K562 (cell line): ENCODE measurements around the gene FARSA. TPM values are rescaled to one million over a fixed set of nuclear protein-coding genes. Genes with fewer than 3 reads are reported as not detected.

ENCODE experiments used
- DIDO1 ChIP-seq: fragments of 450-650 bp; IDR thresholded peaks from 2 replicates; pipeline ENCODE4 v1.6.1; 2016; ENCODE audit warnings: low read depth, missing biosample characterization, missing genetic modification characterization
- KLF10 ChIP-seq: fragments of 250-450 bp; sonication (Bioruptor Pico); IDR thresholded peaks from 2 replicates; pipeline ENCODE4 v1.6.1; 2021; ENCODE audit warnings: matching md5 sums
- MTF1 ChIP-seq: fragments of 250-450 bp; sonication (Bioruptor Pico); IDR thresholded peaks from 2 replicates; pipeline ENCODE4 v1.9.0; 2021; ENCODE audit warnings: moderate library complexity, mild to moderate bottlenecking, inconsistent platforms, borderline replicate concordance
- NCOA4 ChIP-seq: fragments of 450-650 bp; IDR thresholded peaks from 2 replicates; pipeline ENCODE4 v1.6.1; 2018; ENCODE audit warnings: mild to moderate bottlenecking; ENCODE audit not compliant: partially characterized antibody
- NFIX ChIP-seq: fragments of 250-450 bp; sonication (Bioruptor Pico); IDR thresholded peaks from 2 replicates; pipeline ENCODE4 v1.4.0; 2020; ENCODE audit warnings: low read depth, mild to moderate bottlenecking, moderate library complexity
- SMAD2 ChIP-seq: fragments of 150-350 bp; IDR thresholded peaks from 2 replicates; pipeline ENCODE4 v1.6.1; 2014; ENCODE audit warnings: low read depth, mild to moderate bottlenecking, low read length
- SRSF1 ChIP-seq: fragments of 200-400 bp; formaldehyde crosslinking; IDR thresholded peaks from 2 replicates; pipeline ENCODE4 v1.6.1; 2017; ENCODE audit warnings: mild to moderate bottlenecking, low read depth, low read length, moderate library complexity
- THAP12 ChIP-seq: fragments of 250-450 bp; sonication (Bioruptor Pico); IDR thresholded peaks from 2 replicates; pipeline ENCODE4 v1.9.0; 2021; ENCODE audit warnings: mild to moderate bottlenecking, inconsistent platforms
- UBTF ChIP-seq, 2 experiments: IDR thresholded peaks; 2 replicates each; pipeline ENCODE4 v1.6.1; 2012; ENCODE audit warnings: improper control_type of control experiment in 2 of 2, low read depth in 2 of 2, low read length in 2 of 2, borderline replicate concordance in 1 of 2
- ZBTB7A ChIP-seq: IDR thresholded peaks from 2 replicates; pipeline ENCODE4 v1.6.1; 2011; ENCODE audit warnings: low read depth, mild to moderate bottlenecking, low read length, moderate library complexity, borderline replicate concordance; ENCODE audit not compliant: control insufficient read depth
- polyA plus RNA-seq, 8 experiments: library from polyadenylated mRNA; depleted of rRNA in 4 of 8; stranded (reverse) in 5 of 8; unstranded in 3 of 8; fragments of >200 nt; fragmentation: Nextera tagmentation in 2 of 8; fragmentation: Illumina TruSeq in 1 of 8; extraction: Ambion mirVana in 2 of 8; extraction: Trizol in 1 of 8; gene quantifications; 2 replicates each; pipeline versions ENCODE4 v1.2.1 to v1.2.3, GENCODE V29; 2011 to 2014; ENCODE audit warnings: inconsistent platforms in 1 of 8, missing spikeins in 1 of 8
- total RNA-seq, 7 experiments: library from RNA; depleted of rRNA in 6 of 7; stranded (reverse); fragments of >200 nt in 6 of 7; fragmentation: Illumina TruSeq in 2 of 7; extraction: Trizol in 2 of 7; gene quantifications; 2 replicates each; pipeline versions ENCODE4 v1.2.1 to v1.2.3, GENCODE V29; 2011 to 2021; ENCODE audit warnings: low replicate concordance in 1 of 7
- TF ChIP-seq, protein P1 (sequence below): fragments of 200-600 bp; sonication (generic); IDR thresholded peaks from one replicate; pipeline ENCODE4 v1.6.1; 2012; ENCODE audit warnings: mild to moderate bottlenecking, low read depth, low read length, inconsistent platforms

FARSA gene
- total and polyA plus RNA-seq, 9 of the 15 experiments (the other 6 are each of a cell fraction or from before 2014, with no cell fraction given) = 25.2 to 237 (median 89.6) TPM

DNA sequence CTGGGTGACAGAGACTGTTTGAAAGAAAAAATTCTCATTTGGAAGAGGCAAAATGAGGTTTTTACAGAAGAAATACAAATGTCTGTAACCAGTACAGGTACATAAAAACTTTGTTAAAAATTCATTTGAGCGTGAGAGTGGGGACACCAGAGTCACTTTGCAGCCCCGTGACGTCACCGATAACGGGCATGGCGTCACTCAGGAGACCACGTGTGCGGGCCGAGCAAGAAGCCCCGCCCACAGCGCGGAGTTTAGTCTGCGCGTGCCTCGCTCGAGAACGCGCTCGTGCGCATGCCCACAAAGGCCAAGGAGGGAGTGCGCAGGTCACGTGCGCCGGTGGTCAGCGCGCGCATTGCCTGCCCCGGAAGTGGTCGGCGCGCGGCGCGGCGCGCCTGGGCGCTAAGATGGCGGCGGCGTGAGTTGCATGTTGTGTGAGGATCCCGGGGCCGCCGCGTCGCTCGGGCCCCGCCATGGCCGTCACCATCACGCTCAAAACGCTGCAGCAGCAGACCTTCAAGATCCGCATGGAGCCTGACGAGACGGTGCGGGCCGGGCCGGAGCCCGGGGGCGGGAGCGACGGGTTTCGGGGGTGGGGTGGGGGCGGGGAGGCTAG, 12.1 kb upstream of the FARSA start, which contains the start of gene RAD23A (continued):
- TF ChIP-seq DIDO1 (tag) = no peak
- no peak for TF ChIP-seq UBTF (IDR thresholded peaks at IDR 0.05; ENCODE audit: borderline replicate concordance in 1 of 2, low read depth in 2 of 2, low read length in 2 of 2)
- TF ChIP-seq SMAD2 = no peak
- TF ChIP-seq NFIX (CRISPR knock-in tag) = no peak
- peak; percentile 95 for TF ChIP-seq THAP12
- TF ChIP-seq ZBTB7A = no peak
- TF ChIP-seq MTF1 (CRISPR knock-in tag) = no peak
- no peak for TF ChIP-seq KLF10 (CRISPR knock-in tag)
- TF ChIP-seq, protein P1, sequence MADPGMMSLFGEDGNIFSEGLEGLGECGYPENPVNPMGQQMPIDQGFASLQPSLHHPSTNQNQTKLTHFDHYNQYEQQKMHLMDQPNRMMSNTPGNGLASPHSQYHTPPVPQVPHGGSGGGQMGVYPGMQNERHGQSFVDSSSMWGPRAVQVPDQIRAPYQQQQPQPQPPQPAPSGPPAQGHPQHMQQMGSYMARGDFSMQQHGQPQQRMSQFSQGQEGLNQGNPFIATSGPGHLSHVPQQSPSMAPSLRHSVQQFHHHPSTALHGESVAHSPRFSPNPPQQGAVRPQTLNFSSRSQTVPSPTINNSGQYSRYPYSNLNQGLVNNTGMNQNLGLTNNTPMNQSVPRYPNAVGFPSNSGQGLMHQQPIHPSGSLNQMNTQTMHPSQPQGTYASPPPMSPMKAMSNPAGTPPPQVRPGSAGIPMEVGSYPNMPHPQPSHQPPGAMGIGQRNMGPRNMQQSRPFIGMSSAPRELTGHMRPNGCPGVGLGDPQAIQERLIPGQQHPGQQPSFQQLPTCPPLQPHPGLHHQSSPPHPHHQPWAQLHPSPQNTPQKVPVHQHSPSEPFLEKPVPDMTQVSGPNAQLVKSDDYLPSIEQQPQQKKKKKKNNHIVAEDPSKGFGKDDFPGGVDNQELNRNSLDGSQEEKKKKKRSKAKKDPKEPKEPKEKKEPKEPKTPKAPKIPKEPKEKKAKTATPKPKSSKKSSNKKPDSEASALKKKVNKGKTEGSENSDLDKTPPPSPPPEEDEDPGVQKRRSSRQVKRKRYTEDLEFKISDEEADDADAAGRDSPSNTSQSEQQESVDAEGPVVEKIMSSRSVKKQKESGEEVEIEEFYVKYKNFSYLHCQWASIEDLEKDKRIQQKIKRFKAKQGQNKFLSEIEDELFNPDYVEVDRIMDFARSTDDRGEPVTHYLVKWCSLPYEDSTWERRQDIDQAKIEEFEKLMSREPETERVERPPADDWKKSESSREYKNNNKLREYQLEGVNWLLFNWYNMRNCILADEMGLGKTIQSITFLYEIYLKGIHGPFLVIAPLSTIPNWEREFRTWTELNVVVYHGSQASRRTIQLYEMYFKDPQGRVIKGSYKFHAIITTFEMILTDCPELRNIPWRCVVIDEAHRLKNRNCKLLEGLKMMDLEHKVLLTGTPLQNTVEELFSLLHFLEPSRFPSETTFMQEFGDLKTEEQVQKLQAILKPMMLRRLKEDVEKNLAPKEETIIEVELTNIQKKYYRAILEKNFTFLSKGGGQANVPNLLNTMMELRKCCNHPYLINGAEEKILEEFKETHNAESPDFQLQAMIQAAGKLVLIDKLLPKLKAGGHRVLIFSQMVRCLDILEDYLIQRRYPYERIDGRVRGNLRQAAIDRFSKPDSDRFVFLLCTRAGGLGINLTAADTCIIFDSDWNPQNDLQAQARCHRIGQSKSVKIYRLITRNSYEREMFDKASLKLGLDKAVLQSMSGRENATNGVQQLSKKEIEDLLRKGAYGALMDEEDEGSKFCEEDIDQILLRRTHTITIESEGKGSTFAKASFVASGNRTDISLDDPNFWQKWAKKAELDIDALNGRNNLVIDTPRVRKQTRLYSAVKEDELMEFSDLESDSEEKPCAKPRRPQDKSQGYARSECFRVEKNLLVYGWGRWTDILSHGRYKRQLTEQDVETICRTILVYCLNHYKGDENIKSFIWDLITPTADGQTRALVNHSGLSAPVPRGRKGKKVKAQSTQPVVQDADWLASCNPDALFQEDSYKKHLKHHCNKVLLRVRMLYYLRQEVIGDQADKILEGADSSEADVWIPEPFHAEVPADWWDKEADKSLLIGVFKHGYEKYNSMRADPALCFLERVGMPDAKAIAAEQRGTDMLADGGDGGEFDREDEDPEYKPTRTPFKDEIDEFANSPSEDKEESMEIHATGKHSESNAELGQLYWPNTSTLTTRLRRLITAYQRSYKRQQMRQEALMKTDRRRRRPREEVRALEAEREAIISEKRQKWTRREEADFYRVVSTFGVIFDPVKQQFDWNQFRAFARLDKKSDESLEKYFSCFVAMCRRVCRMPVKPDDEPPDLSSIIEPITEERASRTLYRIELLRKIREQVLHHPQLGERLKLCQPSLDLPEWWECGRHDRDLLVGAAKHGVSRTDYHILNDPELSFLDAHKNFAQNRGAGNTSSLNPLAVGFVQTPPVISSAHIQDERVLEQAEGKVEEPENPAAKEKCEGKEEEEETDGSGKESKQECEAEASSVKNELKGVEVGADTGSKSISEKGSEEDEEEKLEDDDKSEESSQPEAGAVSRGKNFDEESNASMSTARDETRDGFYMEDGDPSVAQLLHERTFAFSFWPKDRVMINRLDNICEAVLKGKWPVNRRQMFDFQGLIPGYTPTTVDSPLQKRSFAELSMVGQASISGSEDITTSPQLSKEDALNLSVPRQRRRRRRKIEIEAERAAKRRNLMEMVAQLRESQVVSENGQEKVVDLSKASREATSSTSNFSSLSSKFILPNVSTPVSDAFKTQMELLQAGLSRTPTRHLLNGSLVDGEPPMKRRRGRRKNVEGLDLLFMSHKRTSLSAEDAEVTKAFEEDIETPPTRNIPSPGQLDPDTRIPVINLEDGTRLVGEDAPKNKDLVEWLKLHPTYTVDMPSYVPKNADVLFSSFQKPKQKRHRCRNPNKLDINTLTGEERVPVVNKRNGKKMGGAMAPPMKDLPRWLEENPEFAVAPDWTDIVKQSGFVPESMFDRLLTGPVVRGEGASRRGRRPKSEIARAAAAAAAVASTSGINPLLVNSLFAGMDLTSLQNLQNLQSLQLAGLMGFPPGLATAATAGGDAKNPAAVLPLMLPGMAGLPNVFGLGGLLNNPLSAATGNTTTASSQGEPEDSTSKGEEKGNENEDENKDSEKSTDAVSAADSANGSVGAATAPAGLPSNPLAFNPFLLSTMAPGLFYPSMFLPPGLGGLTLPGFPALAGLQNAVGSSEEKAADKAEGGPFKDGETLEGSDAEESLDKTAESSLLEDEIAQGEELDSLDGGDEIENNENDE = peak; percentile 64
- no peak for TF ChIP-seq NCOA4
- no peak for TF ChIP-seq SRSF1
